ENCODE measurements around the gene NAIF1.
A peak's percentile ranks its signal among the peaks of the same experiment; 100 is the strongest.
"Not testable (repeated sequence)": the region's sequence is repeated elsewhere in the genome, so short reads cannot be mapped to it uniquely, and the experiment has no call there.

Gene NAIF1, protein sequence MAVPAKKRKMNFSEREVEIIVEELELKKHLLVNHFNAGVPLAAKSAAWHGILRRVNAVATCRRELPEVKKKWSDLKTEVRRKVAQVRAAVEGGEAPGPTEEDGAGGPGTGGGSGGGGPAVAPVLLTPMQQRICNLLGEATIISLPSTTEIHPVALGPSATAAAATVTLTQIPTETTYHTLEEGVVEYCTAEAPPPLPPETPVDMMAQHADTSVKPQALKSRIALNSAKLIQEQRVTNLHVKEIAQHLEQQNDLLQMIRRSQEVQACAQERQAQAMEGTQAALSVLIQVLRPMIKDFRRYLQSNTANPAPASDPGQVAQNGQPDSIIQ

DNA sequence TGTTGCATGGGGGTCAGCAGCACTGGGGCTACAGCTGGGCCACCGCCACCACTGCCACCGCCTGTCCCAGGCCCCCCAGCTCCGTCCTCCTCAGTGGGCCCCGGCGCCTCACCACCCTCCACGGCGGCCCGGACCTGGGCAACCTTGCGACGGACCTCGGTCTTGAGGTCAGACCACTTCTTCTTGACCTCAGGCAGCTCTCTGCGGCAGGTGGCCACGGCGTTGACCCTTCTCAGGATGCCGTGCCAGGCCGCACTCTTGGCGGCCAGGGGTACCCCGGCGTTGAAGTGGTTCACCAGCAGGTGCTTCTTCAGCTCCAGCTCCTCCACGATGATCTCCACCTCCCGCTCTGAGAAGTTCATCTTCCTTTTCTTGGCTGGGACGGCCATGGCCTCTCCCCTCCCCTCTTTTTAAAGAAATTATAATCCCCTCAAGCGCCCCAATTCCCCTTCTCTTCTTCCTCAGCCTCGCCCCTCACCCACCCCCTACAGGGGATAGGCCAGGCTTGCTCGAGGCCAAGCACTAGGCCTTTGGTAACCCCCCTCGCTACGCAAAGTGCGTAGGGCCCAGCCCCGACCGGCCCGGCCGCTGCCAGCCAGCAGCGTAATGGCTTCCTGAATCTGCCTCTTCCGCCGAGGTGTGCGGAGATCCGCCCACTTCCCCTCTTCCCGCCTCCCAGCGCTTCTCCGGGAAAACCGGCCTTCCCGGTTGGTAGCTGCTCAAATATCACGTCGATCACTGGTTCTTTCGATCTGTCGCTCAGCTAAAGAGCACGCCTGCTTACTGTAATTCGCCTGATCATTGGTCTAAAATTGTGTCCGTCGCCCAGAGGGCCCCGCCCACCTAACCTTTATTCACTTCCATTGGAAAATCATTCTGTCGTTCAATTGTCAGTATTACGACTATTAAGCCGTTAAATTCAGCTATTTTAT lies at the start of gene NAIF1:
NAIF1 (minus strand) TSS at position 608 of the 932 bp plus-strand sequence; CDS start at position 389, 219 bp downstream.
- peak; percentile 95 for DNase-seq

DNA sequence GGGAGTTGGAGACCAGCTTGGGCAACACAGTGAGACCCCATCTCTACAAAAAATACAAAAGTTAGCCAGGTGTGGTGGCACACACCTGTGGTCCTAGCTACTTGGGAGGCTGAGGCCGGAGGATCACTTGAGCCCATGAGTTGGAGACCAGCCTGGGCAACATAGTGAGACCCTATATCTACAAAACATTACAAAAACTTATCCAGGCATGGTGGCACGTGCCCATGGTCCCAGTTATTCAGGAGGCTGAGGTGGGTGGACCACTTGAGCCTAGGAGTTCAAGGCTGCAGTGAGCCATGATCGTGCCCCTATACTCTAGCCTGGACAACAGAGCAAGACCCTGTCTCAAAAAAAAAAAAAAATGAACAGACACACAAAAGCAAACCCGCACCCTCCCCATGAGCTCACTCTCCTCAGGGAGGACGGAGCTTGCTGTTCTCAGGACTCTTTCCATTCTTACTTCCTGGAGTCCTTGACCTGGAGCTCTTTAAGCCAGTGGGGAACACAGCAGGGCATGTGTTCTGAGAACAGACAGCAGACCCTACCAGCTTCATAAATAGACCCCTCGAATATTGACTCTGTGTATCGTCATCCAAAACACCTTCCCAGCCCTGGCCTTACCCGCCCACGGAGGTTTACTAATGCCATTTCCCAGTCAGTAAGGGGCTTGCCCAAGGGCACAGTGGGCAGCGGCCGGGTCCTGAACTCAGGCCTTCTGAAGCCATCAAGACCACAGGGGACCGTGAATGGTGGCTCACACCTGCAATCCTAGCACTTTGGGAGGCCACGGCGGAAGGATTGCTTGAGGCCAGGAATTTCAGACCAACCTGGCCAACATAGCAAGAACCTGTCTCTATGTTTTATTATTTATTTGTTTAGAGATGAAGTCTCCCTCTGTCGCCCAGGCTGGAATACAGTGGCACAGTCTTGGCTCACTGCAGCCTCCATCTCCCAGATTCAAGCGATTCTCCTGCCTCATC lies 49.3 kb upstream of the NAIF1 start:
- DNase-seq: no peak

GRCh38 chr9:128115187-128116103 lies 48.3 kb upstream of the NAIF1 start:
- no peak for DNase-seq

DNA sequence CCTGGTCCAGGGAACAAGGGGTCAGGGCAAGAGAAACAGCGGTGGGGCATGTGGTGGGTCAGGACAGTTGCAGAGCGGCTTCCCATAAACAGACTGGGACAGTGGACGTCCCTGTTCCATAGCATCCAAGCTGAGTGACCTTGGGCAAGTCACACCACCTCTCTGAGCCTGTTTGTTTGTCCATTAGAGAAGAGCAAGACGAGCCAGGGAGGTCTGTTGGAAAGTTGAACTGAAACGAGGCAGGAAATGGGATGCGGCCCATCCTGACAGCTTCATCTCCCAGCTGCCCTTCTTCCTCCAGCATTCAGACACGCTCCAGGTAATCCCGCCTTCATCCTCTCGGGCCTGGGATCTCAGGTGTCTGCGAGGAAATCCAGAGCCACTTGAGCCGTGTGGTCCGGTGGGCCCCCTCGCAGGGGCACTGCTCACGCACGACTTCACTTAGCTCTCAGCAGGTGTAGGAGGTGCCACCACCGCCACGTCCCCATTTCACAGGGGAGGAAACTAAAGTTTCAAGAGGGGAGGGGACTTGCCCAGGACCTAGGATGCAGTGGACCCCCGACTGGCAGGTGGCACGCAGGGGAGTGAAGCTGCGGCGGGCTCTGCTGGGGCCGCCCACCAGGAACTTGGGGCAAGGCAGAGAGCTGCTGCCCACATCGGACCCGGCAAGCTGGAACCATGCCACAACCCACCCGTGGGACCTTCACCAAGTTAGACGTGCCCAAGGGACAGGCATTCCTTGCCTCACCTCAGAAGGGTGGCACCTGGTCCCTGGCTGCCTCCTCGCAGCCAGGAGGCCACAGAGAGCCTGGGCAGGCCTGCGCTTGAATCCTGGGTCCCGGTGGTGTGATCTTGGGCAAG lies 47.4 kb upstream of the NAIF1 start:
- no peak for DNase-seq

- no peak for DNase-seq
Measured at GRCh38 chr9:128113526-128114325, 46.6 kb upstream of the NAIF1 start.

GRCh38 chr9:128111726-128112125 lies 44.6 kb upstream of the NAIF1 start:
- DNase-seq: not testable (repeated sequence)

DNA sequence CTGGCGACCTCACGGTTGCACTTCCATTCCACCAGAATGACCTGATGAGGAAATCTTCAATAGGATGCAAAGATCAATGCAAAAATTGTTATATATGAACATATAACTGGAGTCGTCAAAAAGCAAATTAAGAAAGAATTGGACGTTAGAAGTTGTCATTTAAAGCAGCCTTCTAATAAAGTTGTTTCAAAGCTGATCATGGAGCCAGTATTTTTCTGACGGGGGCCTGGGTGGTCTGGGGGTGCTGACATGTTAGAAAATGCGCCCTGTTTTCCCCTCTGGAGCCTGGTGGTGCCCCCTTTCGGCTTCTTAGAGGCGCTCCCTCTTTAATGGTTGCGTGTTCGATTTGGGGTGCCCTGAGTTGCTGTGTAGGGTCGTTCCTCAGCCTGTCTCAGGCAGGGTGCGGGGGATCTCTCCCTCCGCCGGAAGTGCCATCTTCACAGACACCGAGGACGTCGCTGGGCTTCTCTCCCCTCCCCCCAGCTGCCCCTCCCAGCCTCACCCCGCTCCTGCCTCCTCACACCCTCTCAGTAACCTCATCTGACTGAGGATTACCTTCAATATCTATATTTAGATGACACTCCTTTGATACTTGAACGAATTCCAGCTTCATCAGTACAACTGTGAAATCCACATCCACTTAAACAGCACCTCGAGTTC lies 42.1 kb upstream of the NAIF1 start:
- no peak for DNase-seq

GRCh38 chr9:128108269-128109049 lies 41.3 kb upstream of the NAIF1 start:
- no peak for DNase-seq

DNA sequence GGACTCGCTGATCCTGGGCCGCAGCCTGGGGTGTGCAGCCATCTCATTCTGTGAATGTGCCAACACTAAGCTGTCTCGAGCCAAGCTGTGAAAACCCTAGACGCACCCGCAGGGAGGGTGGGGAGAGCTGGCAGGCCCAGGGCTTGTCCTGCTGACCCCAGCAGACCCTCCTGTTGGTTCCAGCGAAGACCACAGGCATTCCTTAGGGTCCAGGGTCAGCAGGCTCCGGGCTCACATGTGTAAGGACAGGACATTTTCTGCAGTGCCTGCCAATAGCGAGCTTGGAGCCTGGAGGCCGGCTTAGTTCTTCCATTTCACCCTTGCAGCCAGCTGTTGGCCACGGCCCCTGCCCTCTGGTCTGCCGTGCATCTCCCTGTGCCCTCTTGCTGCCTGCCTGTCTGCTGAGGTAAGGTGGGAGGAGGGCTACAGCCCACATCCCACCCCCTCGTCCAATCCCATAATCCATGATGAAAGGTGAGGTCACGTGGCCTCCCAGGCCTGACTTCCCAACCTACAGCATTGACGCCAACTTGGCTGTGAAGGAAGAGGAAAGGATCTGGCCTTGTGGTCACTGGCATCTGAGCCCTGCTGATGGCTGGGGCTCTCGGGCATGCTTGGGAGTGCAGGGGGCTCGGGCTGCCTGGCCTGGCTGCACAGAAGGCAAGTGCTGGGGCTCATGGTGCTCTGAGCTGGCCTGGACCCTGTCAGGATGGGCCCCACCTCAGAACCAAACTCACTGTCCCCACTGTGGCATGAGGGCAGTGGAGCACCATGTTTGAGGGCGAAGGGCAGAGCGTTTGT lies 40.5 kb upstream of the NAIF1 start:
- no peak for DNase-seq

GRCh38 chr9:128106940-128107467 lies 39.9 kb upstream of the NAIF1 start:
- DNase-seq: no peak

GRCh38 chr9:128106181-128106939 lies 39.2 kb upstream of the NAIF1 start:
- DNase-seq: no peak

- no peak for DNase-seq
Measured at GRCh38 chr9:128105538-128106175, 38.5 kb upstream of the NAIF1 start.

- DNase-seq: no peak
Measured at GRCh38 chr9:128104171-128104618, 37.1 kb upstream of the NAIF1 start.

GRCh38 chr9:128103589-128103962 lies 36.5 kb upstream of the NAIF1 start:
- no peak for DNase-seq

- no peak for DNase-seq
Measured at GRCh38 chr9:128102861-128103588, 35.9 kb upstream of the NAIF1 start.
